Measurements from ENCODE around the gene SLC7A6.

The SLC7A6 gene

DNA sequence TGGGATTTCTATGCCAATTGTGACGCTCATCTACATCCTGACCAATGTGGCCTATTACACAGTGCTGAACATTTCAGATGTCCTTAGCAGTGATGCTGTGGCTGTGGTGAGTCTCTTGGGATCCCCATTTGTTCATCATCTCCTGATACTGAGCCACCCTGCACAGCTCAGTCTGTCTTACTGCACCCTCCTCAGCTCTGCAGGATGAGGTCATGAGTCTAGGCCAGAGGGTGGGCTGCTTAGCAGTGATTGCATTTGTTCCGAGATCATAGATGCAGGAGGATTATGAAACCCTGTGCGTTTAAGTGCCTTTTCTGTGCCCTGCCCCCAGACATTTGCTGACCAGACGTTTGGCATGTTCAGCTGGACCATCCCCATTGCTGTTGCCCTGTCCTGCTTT, 26.9 kb downstream of the SLC7A6 start:
- ATAC-seq = no peak
- TF ChIP-seq ESRRG (CRISPR knock-in tag; IDR thresholded peaks at IDR 0.05) = no peak
- TF ChIP-seq BACH2 (CRISPR knock-in tag; IDR thresholded peaks at IDR 0.05; ENCODE audit: borderline replicate concordance) = no peak

GRCh38 chr16:68292425-68292824, 28.1 kb downstream of the SLC7A6 start:
- TF ChIP-seq ZNF565 (CRISPR knock-in tag; conservative IDR thresholded peaks at IDR 0.05; ENCODE audit: low read depth) (no peak), SNAI2 (CRISPR knock-in tag; IDR thresholded peaks at IDR 0.05) (no peak), ESRRG (CRISPR knock-in tag; IDR thresholded peaks at IDR 0.05) (no peak), TOX (CRISPR knock-in tag; IDR thresholded peaks at IDR 0.05; ENCODE audit: borderline replicate concordance) (no peak), OSR1 (CRISPR knock-in tag; IDR thresholded peaks at IDR 0.05) (no peak), ZFP3 (CRISPR knock-in tag; IDR thresholded peaks at IDR 0.05) (no peak), ARNTL (CRISPR knock-in tag; IDR thresholded peaks at IDR 0.05; ENCODE audit: borderline replicate concordance, low read depth) (no peak), GLIS3 (CRISPR knock-in tag; IDR thresholded peaks at IDR 0.05) (no peak), PPARA (CRISPR knock-in tag; IDR thresholded peaks at IDR 0.05; ENCODE audit: borderline replicate concordance) (no peak)
- TF ChIP-seq, protein P1, sequence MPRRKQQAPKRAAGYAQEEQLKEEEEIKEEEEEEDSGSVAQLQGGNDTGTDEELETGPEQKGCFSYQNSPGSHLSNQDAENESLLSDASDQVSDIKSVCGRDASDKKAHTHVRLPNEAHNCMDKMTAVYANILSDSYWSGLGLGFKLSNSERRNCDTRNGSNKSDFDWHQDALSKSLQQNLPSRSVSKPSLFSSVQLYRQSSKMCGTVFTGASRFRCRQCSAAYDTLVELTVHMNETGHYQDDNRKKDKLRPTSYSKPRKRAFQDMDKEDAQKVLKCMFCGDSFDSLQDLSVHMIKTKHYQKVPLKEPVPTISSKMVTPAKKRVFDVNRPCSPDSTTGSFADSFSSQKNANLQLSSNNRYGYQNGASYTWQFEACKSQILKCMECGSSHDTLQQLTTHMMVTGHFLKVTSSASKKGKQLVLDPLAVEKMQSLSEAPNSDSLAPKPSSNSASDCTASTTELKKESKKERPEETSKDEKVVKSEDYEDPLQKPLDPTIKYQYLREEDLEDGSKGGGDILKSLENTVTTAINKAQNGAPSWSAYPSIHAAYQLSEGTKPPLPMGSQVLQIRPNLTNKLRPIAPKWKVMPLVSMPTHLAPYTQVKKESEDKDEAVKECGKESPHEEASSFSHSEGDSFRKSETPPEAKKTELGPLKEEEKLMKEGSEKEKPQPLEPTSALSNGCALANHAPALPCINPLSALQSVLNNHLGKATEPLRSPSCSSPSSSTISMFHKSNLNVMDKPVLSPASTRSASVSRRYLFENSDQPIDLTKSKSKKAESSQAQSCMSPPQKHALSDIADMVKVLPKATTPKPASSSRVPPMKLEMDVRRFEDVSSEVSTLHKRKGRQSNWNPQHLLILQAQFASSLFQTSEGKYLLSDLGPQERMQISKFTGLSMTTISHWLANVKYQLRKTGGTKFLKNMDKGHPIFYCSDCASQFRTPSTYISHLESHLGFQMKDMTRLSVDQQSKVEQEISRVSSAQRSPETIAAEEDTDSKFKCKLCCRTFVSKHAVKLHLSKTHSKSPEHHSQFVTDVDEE (CRISPR knock-in tag; IDR thresholded peaks at IDR 0.05) = no peak
- TF ChIP-seq, protein P2, sequence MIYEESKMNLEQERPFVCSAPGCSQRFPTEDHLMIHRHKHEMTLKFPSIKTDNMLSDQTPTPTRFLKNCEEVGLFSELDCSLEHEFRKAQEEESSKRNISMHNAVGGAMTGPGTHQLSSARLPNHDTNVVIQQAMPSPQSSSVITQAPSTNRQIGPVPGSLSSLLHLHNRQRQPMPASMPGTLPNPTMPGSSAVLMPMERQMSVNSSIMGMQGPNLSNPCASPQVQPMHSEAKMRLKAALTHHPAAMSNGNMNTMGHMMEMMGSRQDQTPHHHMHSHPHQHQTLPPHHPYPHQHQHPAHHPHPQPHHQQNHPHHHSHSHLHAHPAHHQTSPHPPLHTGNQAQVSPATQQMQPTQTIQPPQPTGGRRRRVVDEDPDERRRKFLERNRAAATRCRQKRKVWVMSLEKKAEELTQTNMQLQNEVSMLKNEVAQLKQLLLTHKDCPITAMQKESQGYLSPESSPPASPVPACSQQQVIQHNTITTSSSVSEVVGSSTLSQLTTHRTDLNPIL (CRISPR knock-in tag; IDR thresholded peaks at IDR 0.05; ENCODE audit: low read depth) = no peak
- TF ChIP-seq, protein P3, sequence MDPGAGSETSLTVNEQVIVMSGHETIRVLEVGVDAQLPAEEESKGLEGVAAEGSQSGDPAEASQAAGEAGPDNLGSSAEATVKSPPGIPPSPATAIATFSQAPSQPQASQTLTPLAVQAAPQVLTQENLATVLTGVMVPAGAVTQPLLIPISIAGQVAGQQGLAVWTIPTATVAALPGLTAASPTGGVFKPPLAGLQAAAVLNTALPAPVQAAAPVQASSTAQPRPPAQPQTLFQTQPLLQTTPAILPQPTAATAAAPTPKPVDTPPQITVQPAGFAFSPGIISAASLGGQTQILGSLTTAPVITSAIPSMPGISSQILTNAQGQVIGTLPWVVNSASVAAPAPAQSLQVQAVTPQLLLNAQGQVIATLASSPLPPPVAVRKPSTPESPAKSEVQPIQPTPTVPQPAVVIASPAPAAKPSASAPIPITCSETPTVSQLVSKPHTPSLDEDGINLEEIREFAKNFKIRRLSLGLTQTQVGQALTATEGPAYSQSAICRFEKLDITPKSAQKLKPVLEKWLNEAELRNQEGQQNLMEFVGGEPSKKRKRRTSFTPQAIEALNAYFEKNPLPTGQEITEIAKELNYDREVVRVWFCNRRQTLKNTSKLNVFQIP (CRISPR knock-in tag; IDR thresholded peaks at IDR 0.05; ENCODE audit: borderline replicate concordance, low read depth) = no peak
- ATAC-seq = no peak

DNA sequence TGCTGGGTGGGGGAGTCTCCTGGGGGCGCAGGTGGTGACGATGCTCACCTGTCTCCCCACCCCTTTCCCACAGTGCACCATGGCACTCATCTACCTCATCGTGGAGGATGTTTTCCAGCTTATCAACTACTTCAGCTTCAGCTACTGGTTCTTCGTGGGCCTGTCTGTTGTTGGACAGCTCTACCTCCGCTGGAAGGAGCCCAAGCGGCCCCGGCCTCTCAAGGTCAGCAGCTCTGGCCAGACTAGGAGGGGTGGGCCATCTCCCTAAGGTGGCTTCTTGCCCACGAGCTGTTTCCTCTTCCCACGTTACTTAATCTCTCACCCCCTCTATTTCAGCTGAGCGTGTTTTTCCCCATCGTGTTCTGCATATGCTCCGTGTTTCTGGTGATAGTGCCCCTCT, 32.0 kb downstream of the SLC7A6 start:
- ATAC-seq = no peak
- TF ChIP-seq ZNF8 (CRISPR knock-in tag; IDR thresholded peaks at IDR 0.05) = no peak
- TF ChIP-seq OSR1 (CRISPR knock-in tag; IDR thresholded peaks at IDR 0.05) = no peak
- no peak for TF ChIP-seq SNAI2 (CRISPR knock-in tag; IDR thresholded peaks at IDR 0.05)
- TF ChIP-seq, protein P2 (CRISPR knock-in tag; IDR thresholded peaks at IDR 0.05; ENCODE audit: low read depth) = no peak
- no peak for TF ChIP-seq TOX (CRISPR knock-in tag; IDR thresholded peaks at IDR 0.05; ENCODE audit: borderline replicate concordance)
- no peak for TF ChIP-seq GLIS3 (CRISPR knock-in tag; IDR thresholded peaks at IDR 0.05)
- TF ChIP-seq ZNF70 (CRISPR knock-in tag; IDR thresholded peaks at IDR 0.05) = no peak
- TF ChIP-seq ZC3H10 (CRISPR knock-in tag; IDR thresholded peaks at IDR 0.05) = no peak

GRCh38 chr16:68296693-68297092, 32.4 kb downstream of the SLC7A6 start:
- TF ChIP-seq ARNTL (CRISPR knock-in tag; IDR thresholded peaks at IDR 0.05; ENCODE audit: borderline replicate concordance, low read depth) = no peak
- TF ChIP-seq PPARA (CRISPR knock-in tag; IDR thresholded peaks at IDR 0.05; ENCODE audit: borderline replicate concordance) = no peak
- no peak for TF ChIP-seq ZNF8 (CRISPR knock-in tag; IDR thresholded peaks at IDR 0.05)
- TF ChIP-seq, protein P1 (CRISPR knock-in tag; IDR thresholded peaks at IDR 0.05) = no peak
- no peak for TF ChIP-seq ESRRG (CRISPR knock-in tag; IDR thresholded peaks at IDR 0.05)

More at GRCh38 chr16:68296693-68297092, 32.4 kb downstream of the SLC7A6 start:
- no peak for ATAC-seq

All from SK-N-SH treated with all-trans-retinoic acid at 6 μM for 48 hours (cell line).